ENCODE data around the gene FCSK. TPM values are rescaled to one million over a fixed set of nuclear protein-coding genes. Genes with fewer than 3 reads are reported as not detected.

The FCSK gene
- total RNA-seq, 2 donors from 2014 or later = 31.3 to 38.8 TPM

DNA sequence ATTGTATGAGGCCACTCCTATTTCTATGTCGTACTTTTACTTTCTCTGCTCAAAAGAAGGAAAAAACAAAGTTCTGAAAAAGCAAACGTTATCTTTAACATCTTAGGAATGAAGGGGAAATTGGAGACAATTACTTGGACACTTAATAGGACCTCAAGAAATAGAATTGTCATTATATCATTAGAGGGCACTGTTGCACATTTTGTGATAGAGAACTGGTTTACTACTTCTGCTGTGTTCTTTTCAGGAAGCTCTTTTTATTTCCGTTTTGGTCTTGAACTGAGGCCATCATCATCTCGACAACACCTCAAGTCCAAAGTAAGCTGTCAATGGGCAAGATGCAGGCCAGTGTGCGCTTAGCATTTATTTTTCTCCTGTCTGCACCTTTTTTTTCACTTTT, 54.4 kb downstream of the FCSK start:
- DNase-seq = no peak
- Histone ChIP-seq H3K36me3 (peaks cover 11% of the 10 kb centered on the region), H3K27ac (no peak overlapping the region), H3K27me3 (no peaks in the 10 kb centered on the region), H3K9me3 (no peaks in the 10 kb centered on the region), H3K9ac (ENCODE audit: low read depth in 2 of 2, low read length in 2 of 2) (no peak overlapping the region), H3K4me1 (no peaks in the 10 kb centered on the region), H3K4me3 (no peak overlapping the region)
- TF ChIP-seq, protein P1, sequence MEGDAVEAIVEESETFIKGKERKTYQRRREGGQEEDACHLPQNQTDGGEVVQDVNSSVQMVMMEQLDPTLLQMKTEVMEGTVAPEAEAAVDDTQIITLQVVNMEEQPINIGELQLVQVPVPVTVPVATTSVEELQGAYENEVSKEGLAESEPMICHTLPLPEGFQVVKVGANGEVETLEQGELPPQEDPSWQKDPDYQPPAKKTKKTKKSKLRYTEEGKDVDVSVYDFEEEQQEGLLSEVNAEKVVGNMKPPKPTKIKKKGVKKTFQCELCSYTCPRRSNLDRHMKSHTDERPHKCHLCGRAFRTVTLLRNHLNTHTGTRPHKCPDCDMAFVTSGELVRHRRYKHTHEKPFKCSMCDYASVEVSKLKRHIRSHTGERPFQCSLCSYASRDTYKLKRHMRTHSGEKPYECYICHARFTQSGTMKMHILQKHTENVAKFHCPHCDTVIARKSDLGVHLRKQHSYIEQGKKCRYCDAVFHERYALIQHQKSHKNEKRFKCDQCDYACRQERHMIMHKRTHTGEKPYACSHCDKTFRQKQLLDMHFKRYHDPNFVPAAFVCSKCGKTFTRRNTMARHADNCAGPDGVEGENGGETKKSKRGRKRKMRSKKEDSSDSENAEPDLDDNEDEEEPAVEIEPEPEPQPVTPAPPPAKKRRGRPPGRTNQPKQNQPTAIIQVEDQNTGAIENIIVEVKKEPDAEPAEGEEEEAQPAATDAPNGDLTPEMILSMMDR (IDR thresholded peaks at IDR 0.05) = no peak
- intact Hi-C loops (cut with DNase I) = no loop called here

DNA sequence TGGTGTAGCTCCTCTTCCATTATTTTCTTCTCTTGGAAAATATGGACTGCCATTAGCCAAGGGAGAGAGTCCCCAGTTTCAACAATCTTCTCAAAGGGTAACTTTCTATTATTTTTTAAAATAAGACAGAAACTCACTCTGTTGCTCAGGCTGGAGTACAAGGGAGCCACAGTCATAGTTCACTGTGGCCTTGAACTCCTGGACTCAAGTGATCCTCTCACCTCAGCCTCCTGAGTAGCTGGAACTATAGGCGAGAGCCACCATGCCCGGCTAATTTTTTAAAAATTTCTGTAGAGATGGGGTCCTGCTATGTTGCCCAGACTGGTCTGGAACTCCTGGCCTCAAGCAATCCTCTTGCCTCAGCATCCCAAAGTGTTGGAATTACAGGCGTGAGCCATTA, 55.8 kb downstream of the FCSK start:
- Histone ChIP-seq H3K4me1 (no peaks in the 10 kb centered on the region), H3K9me3 (no peaks in the 10 kb centered on the region), H3K27me3 (no peaks in the 10 kb centered on the region), H3K4me3 (no peak overlapping the region), H3K27ac (no peak overlapping the region), H3K36me3 (peaks cover 11% of the 10 kb centered on the region), H3K9ac (ENCODE audit: low read depth in 2 of 2, low read length in 2 of 2) (no peak overlapping the region)
- DNase-seq = no peak
- intact Hi-C loops (cut with DNase I) = no loop called here
- TF ChIP-seq, protein P1 (IDR thresholded peaks at IDR 0.05) = no peak

DNA sequence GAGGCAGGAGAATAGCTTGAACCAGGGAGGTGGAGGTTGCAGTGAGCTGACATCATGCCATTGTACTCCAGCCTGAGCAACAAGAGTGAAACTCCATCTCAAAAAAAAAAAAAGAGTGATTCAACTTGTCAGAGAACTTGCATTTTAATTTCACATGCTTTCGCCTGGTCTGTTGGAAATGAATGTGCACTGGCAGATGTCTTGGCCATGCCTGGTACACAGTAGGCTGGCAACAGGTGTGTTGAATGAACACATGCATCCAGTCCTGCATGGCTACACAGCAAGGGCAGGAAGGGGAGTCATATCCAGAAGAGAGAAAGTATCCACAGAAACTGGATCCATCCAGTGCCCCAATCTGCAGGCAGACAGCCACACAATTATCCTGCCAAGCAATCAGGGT, 57.4 kb downstream of the FCSK start:
- no peak overlapping the region for H3K4me3 ChIP-seq
- intact Hi-C loops (cut with DNase I) = no loop called here
- no peaks in the 10 kb centered on the region for H3K9me3 ChIP-seq
- no peaks in the 10 kb centered on the region for H3K4me1 ChIP-seq
- no peak overlapping the region for H3K9ac ChIP-seq (ENCODE audit: low read depth in 2 of 2, low read length in 2 of 2)
- H3K27me3 ChIP-seq = no peaks in the 10 kb centered on the region
- peaks cover 11% of the 10 kb centered on the region for H3K36me3 ChIP-seq
- H3K27ac ChIP-seq = no peak overlapping the region
- TF ChIP-seq, protein P1 (IDR thresholded peaks at IDR 0.05) = no peak
- DNase-seq = no peak

DNA sequence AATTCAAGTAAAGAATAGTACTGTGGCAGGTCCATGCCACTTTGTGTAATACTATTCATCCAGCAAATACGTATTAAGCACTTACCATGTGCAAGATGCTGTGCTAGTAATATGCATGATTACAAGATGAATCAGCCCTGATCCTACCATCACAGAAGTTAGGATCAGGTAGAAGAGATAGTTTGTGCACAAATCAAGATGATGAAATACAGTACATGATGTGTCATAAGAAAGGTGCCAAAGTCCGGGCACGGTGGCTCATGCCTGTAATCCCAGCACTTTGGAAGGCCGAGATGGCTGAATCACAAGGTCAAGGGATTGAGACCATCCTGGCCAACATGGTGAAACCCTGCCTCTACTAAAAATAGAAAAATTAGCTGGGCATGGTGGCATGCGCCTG, 58.1 kb downstream of the FCSK start:
- no peaks in the 10 kb centered on the region for H3K4me1 ChIP-seq
- H3K27me3 ChIP-seq = no peaks in the 10 kb centered on the region
- TF ChIP-seq, protein P1 (IDR thresholded peaks at IDR 0.05) = no peak
- DNase-seq = no peak
- no peak overlapping the region for H3K27ac ChIP-seq
- H3K9ac ChIP-seq (ENCODE audit: low read depth in 2 of 2, low read length in 2 of 2) = no peak overlapping the region
- H3K36me3 ChIP-seq = peaks cover 11% of the 10 kb centered on the region
- intact Hi-C loops (cut with DNase I) = no loop called here
- H3K9me3 ChIP-seq = no peaks in the 10 kb centered on the region
- H3K4me3 ChIP-seq = no peak overlapping the region

DNA sequence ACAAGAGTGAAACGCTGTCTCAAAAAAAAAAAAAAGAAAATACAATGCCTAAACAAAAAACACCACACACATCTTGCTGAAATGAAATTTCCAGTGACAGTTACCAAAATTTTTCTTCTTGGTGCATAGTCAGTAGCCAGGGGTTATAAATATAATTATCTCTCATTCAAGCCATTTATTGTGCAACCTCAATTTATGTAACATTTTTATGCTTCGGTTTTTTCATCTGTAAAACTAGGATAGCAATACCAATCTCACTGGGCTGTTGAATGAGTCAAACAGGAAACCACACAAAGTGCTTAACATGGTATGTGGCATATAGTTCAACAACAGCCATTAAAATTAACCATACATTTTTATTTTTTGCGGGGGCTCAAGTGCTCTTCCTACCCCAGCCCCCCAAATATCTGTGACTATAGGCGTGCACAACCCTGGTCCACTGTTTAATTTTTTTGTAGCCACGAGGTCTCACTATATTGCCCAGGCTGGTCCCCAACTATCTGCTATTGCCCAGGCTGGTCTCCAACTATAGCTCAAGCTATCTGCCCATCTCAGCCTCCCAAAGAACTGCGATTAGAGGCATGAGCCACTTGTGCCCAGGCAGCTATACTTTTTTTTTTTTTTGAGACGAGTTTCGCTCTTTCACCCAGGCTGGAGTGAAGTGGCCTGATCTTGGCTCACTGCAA, 66.4 kb downstream of the FCSK start:
- TF ChIP-seq, protein P1 (IDR thresholded peaks at IDR 0.05) = no peak
- Histone ChIP-seq H3K36me3 (no peaks in the 10 kb centered on the region), H3K27me3 (no peaks in the 10 kb centered on the region), H3K4me3 (no peak overlapping the region), H3K27ac (no peak overlapping the region), H3K9me3 (no peaks in the 10 kb centered on the region), H3K9ac (ENCODE audit: low read depth in 2 of 2, low read length in 2 of 2) (no peak overlapping the region), H3K4me1 (peaks cover 9% of the 10 kb centered on the region)
- intact Hi-C loops (cut with DNase I) = no loop called here
- DNase-seq = no peak
